GM21786 (cell line): ENCODE data around the gene HENMT1.
"Not testable (repeated sequence)": the region's sequence is repeated elsewhere in the genome, so short reads cannot be mapped to it uniquely, and the experiment has no call there.

Experiments
- ATAC-seq: cut with Tn5 transposase; IDR thresholded peaks from one replicate; pipeline ENCODE4 v1.9.1; 2021; ENCODE audit not compliant: unreplicated experiment

HENMT1 gene

DNA sequence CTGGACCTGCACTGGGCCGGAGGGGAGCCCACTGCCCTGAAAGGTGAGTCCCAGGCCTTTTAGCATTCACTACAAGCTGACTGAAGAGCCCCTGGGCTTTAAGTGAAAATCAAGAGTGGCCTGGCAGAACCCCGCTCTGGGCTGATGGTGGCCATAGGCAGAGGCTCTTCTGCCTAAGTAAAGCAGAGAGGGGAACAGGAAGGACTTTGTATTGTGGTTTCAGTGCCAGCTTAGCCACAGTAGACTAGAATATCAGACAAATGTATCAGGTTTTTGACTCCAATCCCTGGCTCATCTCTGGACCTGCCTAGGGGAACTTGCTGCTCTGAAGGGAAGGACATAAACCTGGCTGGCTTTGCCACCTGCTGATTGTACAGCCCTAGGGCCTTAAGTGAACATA, 10.2 kb upstream of the HENMT1 start:
- ATAC-seq = no peak

DNA sequence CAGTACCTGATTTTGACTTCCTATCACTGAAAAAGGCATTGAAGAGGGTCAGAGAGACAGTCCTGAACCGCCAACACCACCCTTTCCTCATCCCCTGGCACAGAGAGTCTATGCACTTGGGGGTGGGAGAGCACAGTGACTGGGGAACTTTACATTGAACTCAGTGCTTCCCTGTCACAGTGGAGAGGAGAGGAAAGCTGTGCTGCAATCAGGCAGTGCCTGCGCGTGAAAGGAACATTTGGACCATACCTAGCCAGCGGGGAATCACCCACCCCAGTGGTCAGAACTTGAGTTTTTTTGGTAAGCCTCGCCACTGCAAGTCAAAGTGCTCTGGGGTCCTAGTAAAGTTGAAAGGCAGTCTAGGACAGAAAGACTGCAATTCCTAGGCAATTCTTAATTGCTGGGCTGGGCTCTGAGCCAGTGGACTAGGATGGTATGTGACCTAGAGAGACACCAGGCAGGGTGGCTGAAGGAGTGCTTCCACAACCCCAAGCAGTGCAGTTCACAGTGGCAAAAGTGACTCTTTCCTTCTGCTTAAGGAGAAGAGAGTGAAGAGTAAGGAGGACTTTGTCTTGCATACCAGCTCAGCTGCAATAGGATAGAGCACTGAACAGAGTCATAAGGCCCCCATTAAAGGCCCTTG, 9.4 kb upstream of the HENMT1 start:
- ATAC-seq = no peak

DNA sequence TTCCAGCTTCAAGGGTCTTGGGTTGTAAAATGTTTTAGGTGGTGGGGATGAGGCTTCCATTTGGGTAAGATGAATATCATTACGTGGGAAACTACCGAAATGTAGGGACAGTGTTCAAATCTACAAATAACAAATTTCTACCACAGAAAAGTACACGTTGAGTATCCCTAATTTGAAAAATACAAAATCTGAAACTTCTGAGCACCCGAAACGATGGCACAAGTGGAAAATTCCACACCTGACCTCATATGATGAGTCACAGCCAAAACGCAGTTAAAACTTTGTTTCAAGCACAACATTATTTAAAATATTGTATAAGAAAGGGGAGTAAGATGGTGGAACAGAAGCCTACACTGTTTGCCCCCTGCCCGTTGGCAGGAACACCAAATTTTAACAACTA, 8.8 kb upstream of the HENMT1 start:
- ATAC-seq = no peak

DNA sequence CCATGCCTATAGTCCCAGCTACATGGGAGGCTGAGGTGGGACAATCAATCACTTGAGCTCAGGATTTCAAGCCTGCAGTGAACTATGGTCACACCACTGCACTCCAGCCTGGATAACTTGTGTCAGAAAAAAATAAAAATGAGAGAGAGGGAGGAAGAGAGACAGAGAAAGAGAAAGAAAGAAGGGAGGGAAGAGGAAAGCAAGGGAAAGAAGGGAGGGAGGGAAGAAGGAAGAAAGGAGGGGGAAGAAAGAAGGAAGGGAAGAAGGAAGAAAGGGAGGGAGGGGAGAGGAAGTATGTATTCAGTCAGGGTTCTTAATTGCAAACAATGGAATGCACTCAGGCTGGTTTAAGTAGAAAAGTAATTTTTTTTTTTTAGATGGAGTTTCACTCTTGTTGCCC, 7.9 kb upstream of the HENMT1 start:
- no peak for ATAC-seq

DNA sequence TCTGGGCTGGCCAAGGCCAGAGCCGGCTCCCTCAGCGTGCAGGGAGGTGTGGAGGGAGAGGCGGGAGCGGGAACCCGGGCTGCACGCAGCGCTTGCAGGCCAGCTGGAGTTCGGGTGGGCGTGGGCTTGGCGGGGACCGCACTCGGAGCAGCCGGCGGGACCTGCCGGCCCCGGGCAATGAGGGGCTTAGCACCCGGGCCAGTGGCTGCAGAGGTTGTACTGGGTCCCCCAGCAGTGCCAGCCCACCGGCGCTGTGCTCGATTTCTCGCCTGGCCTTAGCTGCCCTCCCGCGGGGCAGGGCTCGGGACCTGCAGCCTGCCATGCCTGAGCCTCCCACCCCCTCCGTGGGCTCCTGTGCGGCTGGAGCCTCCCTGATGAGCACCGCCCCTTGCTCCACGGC, 6.5 kb upstream of the HENMT1 start:
- not testable (repeated sequence) for ATAC-seq

DNA sequence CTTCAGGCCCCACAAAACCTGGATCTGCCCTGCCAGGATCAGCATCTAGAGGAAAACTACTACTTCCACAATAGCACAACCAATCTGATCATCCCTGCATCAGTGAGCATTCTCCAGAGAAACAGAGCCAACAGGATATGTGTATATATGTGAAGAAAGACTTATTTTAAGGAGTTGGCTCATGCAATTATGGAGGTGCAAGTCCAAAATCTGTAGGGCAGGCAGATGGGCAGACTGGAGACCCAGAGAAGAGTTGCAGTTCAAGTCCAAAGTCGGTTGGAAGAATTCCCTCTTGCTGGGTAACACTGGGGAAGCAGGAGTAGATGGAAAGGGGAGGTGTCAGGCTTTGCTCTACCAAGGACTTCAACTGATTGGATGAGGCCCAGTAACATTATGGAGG, 4.9 kb upstream of the HENMT1 start:
- ATAC-seq = no peak

DNA sequence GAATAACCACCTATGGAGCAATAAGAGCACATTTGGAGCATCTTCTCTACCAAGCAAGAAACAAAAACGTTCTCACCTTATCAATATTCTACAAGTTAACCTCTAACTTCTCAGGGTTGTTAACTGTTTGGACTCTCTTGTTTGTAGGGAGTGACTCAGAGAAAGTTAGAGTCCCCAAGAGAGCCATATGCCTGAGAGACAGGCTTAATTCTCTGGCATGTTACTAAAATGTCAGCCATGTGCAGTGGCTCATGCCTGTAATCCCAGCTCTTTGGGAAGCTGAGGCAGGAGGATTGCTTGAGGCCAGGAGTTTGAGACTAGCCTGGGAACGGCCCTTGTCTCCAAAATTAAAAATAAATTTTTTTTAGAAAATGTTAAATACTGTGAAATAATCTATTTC, 4.2 kb upstream of the HENMT1 start:
- no peak for ATAC-seq

DNA sequence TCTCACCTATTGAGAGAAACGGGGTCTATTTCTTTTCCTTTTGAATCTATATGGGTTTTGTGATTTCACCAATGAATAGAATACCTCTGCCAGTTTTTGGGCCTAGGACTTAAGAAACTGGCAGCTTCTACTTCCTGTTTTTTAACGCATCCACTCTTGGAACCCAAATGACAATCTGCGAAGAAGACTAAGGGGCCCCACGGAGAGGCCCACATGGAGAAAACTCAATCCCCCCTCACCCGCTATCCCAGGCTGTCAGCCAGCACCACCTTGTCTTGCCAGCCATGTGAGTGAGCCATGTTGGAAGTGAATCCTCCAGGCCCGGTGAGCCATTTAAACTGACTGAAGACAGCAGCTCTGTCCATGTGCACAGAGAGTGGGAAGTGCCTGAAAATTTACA, 3.6 kb upstream of the HENMT1 start:
- ATAC-seq = no peak

DNA sequence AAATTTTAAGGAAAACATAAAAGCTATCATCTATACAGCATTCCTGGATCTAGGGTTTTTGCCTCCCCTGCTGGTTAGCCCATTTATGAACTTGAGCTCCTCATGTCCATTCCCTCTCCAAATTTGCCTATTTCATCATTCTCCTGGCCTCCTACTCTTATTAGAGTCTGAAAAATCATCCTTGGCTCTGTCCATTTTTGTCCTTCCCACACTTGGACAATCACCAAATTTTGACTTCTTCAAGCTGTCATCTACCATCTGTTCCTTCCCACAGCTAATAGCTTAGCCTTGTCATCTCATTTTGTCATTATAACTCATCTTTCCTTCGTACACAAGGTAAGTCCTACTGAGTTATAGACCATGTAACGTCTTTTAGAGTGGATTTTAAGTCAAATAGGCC, 2.2 kb upstream of the HENMT1 start:
- ATAC-seq = no peak

DNA sequence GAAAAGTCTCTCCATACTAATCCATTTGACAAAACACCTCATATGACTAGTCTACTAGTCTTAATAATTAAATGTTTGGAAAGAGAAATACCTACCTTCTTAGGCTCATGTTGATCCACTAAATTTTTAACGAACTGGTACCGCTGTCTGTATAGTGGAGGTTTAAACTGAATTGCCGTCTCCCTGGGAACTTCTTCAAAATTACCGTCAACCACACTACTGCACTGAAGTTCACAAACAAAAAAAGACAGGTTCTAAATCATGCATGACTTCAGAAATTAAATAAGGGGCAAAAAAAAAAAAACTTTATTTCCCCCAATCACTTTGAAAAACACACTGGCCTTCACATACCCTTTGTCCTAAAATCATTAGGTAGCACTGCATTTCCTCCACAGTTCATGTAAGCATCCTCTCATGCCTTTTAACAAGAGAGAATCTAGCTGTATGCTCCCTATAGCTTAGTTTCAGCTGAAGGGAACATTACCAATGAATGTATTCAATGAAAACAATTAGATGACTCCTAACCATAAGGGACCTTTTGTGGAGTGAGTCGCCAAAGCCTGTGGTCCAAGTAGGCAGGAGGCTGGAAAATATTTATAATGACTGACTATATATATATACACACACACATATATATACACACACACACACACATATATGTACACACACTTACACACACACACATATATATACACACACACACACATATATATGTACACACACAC, 3.4 kb downstream of the HENMT1 start:
- no peak for ATAC-seq

DNA sequence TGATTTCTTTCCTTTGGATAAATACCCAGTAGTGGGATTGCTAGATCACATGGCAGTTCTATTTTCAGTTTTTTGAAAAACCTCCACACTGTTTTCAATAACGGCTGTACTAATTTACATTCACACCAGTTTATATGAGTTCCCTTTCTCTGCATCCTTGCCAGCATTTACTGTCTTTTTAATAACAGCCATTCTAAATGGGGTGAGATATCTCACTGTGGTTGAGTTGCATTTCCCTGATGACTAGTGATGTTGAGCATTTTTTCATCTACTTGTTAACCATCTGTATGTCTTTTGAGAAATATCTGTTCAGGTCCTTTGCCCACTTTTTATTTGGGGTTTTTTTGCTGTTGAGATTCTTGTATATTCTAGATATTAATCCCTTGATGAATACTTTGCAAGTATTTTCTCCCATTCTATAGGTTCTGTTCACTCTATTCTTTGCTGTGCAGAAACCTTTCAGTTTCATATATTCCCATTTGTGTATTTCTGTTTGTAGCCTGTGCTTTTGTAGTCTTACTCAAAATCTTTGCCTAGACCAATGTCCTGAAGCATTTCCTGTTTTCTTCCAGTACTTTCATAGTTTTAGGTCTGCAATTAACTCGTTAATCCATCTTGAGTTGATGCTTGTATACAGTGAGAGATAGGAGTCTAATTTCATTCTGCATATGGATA, 7.3 kb downstream of the HENMT1 start:
- no peak for ATAC-seq

DNA sequence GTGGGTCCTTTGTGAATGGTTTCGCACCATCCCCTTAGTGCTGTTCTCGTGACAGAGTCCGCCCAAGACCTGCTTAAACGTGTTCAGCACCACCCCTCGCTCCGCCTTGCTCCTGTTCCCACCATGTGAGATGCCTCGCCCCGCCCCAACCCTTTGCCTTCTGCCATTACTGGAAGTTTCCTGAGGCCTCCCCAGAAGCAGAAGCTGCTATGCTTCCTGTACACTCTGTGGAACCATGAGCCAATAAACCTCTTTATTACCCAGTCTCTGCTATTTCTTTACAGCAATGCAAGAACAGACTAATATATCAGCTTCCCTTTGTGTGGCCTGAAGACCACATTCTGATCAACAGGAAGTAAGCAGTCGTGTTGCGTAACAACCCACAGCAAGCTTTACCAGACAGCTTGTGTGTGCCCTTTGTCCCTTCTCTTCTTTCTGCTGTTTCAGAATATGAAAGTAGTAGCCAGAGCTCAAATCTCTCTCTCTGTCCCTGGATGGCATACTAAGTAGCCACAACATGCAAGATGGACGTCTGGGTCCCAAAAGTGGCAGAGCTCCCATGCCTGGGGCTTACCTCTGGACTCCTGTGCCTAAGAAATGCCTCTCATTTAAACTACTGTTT, 14.1 kb downstream of the HENMT1 start:
- peak; percentile 36 for ATAC-seq

DNA sequence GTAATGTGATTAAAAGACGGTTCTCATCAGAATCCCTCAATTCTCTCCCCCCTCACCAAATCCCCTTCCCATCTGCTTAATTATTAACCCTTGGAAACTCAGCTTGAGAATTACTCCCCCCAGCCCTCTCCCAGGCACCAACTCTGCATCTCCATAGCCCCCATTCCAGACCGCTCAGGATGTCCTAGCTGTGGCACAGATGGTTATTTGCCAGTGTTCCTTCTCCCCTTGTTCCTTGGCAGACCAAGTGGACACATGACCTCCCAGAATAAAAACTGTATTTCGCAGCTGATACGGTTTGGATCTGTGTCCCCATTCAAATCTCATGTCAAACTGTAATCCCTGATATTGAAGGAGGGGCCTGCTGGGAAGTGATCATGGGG, 14.6 kb downstream of the HENMT1 start:
- no peak for ATAC-seq

DNA sequence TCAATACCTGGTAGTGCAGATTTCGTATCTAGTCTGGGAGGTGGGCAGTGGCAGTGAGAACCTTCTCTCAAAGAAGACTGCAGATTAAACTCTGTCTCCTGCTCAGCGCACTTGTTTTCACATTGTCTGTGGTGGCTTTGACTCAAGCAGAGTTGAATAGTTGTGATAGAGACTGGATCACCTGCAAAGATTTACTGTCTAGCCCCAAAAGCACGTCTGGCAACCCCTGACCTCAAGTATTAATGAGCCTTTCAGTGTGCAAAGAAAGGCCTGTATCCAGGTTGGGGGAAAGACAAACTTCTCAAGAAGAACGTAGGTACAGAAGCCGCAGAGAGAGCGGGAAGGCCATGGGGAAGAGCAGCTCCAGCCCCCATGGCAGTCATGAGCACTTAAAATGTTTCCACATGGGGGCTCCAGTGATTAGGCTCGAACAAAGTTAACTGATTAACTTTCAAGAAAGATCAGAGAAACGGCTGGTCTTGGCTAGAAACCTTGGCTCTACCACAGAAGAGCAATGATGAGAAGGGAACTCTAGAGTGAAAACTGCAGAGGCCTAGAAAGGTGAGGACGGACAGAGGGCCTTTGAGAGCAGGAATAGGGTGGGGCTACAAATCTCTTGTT, 15.2 kb downstream of the HENMT1 start:
- ATAC-seq = no peak

DNA sequence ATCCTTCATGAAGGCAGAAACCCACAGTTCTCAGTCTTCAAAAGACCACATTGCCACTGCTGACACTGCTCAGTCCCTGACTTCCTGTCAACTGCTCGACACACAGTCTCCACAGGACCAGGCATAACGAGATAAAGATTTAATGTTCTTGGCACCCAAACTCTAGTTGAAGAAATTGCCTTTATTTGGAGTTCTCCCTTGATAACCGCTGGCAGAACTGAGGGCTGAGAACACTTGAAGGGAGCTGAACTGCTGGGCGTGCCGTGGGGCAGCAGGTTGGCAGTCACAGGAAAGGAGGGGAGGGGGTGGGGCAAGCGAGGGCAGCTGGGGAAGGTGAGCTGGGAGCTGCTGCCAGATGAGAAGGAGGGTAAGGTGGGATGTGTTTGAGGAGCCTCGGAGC, 15.9 kb downstream of the HENMT1 start:
- no peak for ATAC-seq

DNA sequence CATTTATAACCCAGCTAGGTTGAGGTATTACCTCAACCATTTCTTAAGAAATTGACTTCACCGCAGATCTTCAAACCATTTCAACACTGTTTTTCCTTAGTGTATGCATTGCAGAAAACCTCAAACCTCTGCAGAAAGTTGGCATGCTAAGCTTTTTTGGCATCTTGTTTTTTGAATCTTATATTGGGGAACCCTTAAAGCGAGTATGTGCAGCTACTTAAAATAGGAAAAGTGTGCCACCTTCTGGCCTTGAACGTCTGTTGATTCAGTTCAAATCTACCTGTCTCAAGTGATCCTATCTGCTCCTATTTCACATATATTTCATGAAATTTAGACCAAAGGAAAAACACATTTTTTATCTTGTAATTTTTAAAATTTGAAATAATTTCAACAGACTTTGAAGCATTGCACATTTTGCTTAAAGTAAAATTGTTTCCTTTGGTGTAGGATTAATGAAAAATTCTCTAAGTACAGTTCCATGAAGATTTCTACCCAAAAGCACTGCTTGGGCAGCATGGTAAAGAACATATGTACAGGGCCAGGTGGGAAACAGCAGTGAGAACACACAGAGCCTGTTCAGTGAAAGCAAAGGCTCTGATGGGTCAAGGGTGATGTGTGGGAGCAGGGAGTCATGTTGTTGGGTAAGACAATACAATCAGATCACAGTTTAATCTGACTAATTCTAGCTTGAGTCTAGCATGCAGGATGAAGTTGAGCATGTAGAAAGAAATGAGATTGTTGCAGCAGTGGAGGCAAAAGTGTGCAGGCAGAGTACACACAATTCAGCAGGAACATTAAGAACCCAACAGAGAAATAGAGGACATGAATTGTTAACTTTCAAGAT, 17.2 kb downstream of the HENMT1 start:
- ATAC-seq = no peak

DNA sequence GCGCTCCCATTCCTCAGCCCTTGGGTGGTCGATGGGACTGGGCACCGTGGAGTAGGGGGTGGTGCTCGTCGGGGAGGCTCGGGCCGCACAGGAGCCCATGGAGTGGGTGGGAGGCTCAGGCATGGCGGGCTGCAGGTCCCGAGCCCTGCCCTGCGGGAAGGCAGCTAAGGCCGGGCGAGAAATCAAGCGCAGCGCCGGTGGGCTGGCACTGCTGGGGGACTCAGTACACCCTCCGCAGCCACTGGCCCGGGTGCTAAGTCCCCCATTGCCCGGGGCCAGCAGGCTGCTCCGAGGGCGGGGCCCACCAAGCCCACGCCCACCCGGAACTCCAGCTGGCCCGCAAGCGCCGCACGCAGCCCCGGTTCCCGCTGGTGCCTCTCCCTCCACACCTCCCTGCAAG, 20.0 kb downstream of the HENMT1 start:
- not testable (repeated sequence) for ATAC-seq

DNA sequence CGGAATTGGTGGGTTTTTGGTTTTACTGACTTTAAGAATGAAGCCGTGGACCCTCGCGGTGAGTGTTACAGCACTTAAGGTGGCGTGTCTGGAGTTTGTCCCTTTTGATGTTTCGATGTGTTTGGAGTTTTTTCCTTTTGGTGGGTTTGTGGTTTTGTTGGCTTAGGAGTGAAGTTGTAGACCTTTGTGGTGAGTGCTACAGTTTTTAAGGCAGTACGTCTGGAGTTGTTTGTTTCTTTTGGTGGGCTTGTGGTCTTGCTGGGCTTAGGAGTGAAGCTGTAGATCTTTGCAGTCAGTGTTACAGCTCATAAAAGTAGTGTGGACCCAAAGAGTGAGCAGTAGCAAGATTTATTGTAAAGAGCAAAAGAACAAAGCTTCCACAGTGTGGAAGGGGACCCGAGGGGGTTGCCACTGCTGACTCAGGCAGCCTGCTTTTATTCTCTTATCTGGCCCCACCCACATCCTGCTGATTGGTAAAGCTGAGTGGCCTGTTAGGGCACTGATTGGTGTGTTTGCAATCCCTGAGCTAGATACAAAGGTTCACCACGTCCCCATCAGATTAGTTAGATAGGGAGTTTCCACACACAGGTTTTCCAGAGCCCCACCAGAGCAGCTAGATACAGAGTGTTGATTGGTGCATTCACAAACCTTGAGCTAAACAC, 20.9 kb downstream of the HENMT1 start:
- ATAC-seq = no peak

DNA sequence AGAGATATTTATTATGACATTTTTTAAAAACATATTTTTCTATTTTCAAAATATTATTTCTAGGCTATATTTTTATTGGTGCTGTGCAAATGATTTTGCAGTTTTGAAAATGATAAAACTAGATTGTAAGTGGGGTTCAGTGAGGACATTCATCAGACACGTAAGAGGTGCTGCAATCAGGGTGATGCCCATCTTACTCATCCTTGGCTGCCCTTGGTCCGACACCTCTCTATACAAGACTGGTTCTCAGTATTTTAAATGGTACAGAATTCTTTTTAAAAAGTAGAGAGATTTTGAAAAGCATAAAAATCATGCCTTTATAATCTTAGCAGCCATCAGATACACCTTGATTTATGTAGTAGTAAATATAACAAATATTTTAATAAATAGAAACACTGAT, 24.0 kb downstream of the HENMT1 start:
- ATAC-seq = no peak

DNA sequence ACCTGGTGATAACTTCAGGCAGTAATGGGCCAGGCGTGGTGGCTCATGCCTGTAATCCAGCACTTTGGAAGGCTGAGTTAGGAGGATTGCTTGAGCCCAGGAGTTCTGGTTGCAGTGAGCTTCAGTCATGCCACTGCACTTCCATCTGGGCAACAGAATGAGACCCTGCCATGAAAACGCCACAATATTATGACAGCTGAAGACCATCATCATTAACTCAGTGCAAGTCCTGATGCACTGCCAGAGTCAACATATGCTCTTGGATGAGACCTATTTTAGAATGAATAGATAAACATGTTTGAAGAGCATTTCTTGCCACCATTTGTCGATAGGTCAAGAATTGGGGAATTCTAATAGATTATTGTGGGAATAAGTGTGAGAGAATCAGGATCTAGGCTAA, 26.4 kb downstream of the HENMT1 start:
- ATAC-seq = no peak
